HepG2 (cell line): ENCODE measurements around the gene SPRTN. TPM values are rescaled to one million over a fixed set of nuclear protein-coding genes. Genes with fewer than 3 reads are reported as not detected.

Experiments
- ATAC-seq: fragments of 200-7000 bp; cut with Tn5 transposase; 3 replicates; pipeline ENCODE4 v1.9.1; 2020; ENCODE audit warnings: mild to moderate bottlenecking, moderate library complexity
- BruUV-seq: library from RNA; stranded (reverse); fragments of 400-500 nt; replicated peaks from 2 replicates; lab custom pipeline; 2021; lab: Mats Ljungman, UMichigan
- CTCF ChIA-PET: fragments of 300-600 bp; formaldehyde crosslinking; extraction: SDS; loops from one replicate; lab custom pipeline; 2021; ENCODE audit warnings: low total read pairs, inconsistent platforms, low intra/inter-chr PET ratio; lab: Yijun Ruan, JAX
- POLR2A ChIA-PET: fragments of 350-600 bp; sonication (Branson Sonifier 250); formaldehyde crosslinking; loops from one replicate; lab custom pipeline; 2020; ENCODE audit warnings: antibody characterized with exemption, inconsistent platforms; lab: Yijun Ruan, JAX
- DNase-seq: peaks from one replicate; pipeline ENCODE4 v3.0.0-alpha.2; 2015; ENCODE audit warnings: low spot score
- FAIRE-seq: peaks from 3 replicates; lab custom pipeline; 2011; peaks lifted over from hg19 to GRCh38; lab: Jason Lieb, UNC
- H2AFZ ChIP-seq: one replicate; pipeline ENCODE4 v1.6.1; 2011; ENCODE audit warnings: low read length, inconsistent platforms
- H3K27ac ChIP-seq: fragments of 300-600 bp; 3 replicates; pipeline ENCODE4 v1.8.0; 2011; ENCODE audit warnings: mixed run types, mild to moderate bottlenecking, mixed read lengths, low read length, inconsistent platforms; ENCODE audit not compliant: insufficient read depth; ENCODE audit errors: extremely low read length
- H3K27me3 ChIP-seq, 2 experiments: fragments of 200-600 bp in 1 of 2; 2 replicates in 1 of 2; 3 replicates in 1 of 2; pipeline versions ENCODE4 v1.6.0 to v1.8.0; 2011; ENCODE audit warnings: low read length in 2 of 2, mild to moderate bottlenecking in 2 of 2, moderate library complexity in 2 of 2, inconsistent platforms in 1 of 2; ENCODE audit not compliant: insufficient read depth in 2 of 2, control insufficient read depth in 1 of 2
- H3K36me3 ChIP-seq, 2 experiments: fragments of 200-600 bp in 1 of 2; replicated peaks in 1 of 2; 2 replicates in 1 of 2; 3 replicates in 1 of 2; pipeline versions ENCODE4 v1.5.1 to v1.8.0; 2011; ENCODE audit warnings: low read length in 2 of 2, inconsistent platforms in 1 of 2; ENCODE audit not compliant: insufficient read depth in 2 of 2, control insufficient read depth in 1 of 2
- H3K4me1 ChIP-seq: 2 replicates; pipeline ENCODE4 v1.5.1; 2012; ENCODE audit warnings: low read length, inconsistent platforms; ENCODE audit not compliant: insufficient read depth
- H3K4me2 ChIP-seq: 2 replicates; pipeline ENCODE4 v1.6.0; 2011; ENCODE audit warnings: low read depth, low read length, inconsistent platforms
- H3K4me3 ChIP-seq, 3 experiments: fragments of 200-600 bp in 1 of 3; sonication (generic), shearing (Covaris generic) in 1 of 3; replicated peaks in 1 of 3; 2 replicates each; pipeline ENCODE4 v1.5.1; 2011 to 2016; ENCODE audit warnings: low read length in 3 of 3, inconsistent platforms in 2 of 3, low read depth in 2 of 3, mild to moderate bottlenecking in 2 of 3, control low read depth in 1 of 3, mixed read lengths in 1 of 3; ENCODE audit not compliant: insufficient read depth in 1 of 3
- H3K79me2 ChIP-seq: one replicate; pipeline ENCODE4 v1.6.1; 2011; ENCODE audit warnings: low read length, inconsistent platforms; ENCODE audit not compliant: insufficient read depth
- H3K9ac ChIP-seq: 2 replicates; pipeline ENCODE4 v1.6.0; 2011; ENCODE audit warnings: mild to moderate bottlenecking, low read depth, low read length, inconsistent platforms; ENCODE audit not compliant: insufficient read depth
- H3K9me3 ChIP-seq: 2 replicates; pipeline ENCODE4 v1.5.1; 2012; ENCODE audit warnings: mild to moderate bottlenecking, low read length
- H4K20me1 ChIP-seq: 2 replicates; pipeline ENCODE4 v1.6.0; 2011; ENCODE audit warnings: inconsistent platforms, mild to moderate bottlenecking, low read length, moderate library complexity; ENCODE audit not compliant: insufficient read depth
- CBX5 ChIP-seq: sonication (generic); formaldehyde crosslinking; IDR thresholded peaks from 2 replicates; pipeline ENCODE4 v1.4.0; 2020; ENCODE audit warnings: missing genetic modification reagents, borderline replicate concordance
- HNRNPK ChIP-seq: fragments of 200-400 bp; formaldehyde crosslinking; IDR thresholded peaks from 2 replicates; pipeline ENCODE4 v1.6.1; 2018; ENCODE audit warnings: low read length, low read depth, moderate library complexity, mild to moderate bottlenecking; ENCODE audit not compliant: poor library complexity, severe bottlenecking
- MTERF4 ChIP-seq: sonication (generic); formaldehyde crosslinking; IDR thresholded peaks from 2 replicates; pipeline ENCODE4 v1.8.0; 2023; ENCODE audit warnings: mild to moderate bottlenecking, missing genetic modification reagents
- NONO ChIP-seq, 2 experiments: fragments of 450-650 bp in 1 of 2; sonication (generic) in 1 of 2; formaldehyde crosslinking in 1 of 2; IDR thresholded peaks in 1 of 2; conservative IDR thresholded peaks in 1 of 2; 2 replicates each; pipeline versions ENCODE4 v1.6.1 to v1.8.0; 2017 to 2022; ENCODE audit warnings: mild to moderate bottlenecking in 1 of 2, missing genetic modification reagents in 1 of 2, moderate library complexity in 1 of 2
- PTBP1 ChIP-seq: fragments of 200-400 bp; formaldehyde crosslinking; IDR thresholded peaks from 2 replicates; pipeline ENCODE4 v1.6.1; 2018; ENCODE audit warnings: low read length, low read depth; ENCODE audit not compliant: poor library complexity, severe bottlenecking
- RFXANK ChIP-seq: IDR thresholded peaks from 2 replicates; pipeline ENCODE4 v1.6.1; 2016
- SPEN ChIP-seq: sonication (generic); formaldehyde crosslinking; IDR thresholded peaks from 2 replicates; pipeline ENCODE4 v1.5.1; 2020; ENCODE audit warnings: low read depth, mild to moderate bottlenecking, missing genetic modification reagents
- ZFP62 ChIP-seq: sonication (generic); formaldehyde crosslinking; IDR thresholded peaks from 2 replicates; pipeline ENCODE4 v1.4.0; 2020; ENCODE audit warnings: missing genetic modification reagents
- ZMYM2 ChIP-seq: sonication (generic); formaldehyde crosslinking; IDR thresholded peaks from 2 replicates; pipeline ENCODE4 v1.8.0; 2022; ENCODE audit warnings: mild to moderate bottlenecking, missing genetic modification reagents
- ZNF121 ChIP-seq: sonication (generic); formaldehyde crosslinking; IDR thresholded peaks from 2 replicates; pipeline ENCODE4 v1.5.0; 2020; ENCODE audit warnings: mild to moderate bottlenecking, missing genetic modification reagents
- ZNF224 ChIP-seq: sonication (generic); formaldehyde crosslinking; IDR thresholded peaks from 2 replicates; pipeline ENCODE4 v1.5.0; 2020; ENCODE audit warnings: mild to moderate bottlenecking, missing genetic modification reagents
- ZNF607 ChIP-seq: sonication (generic); formaldehyde crosslinking; IDR thresholded peaks from 2 replicates; pipeline ENCODE4 v1.5.1; 2020; ENCODE audit warnings: missing genetic modification reagents, mild to moderate bottlenecking, borderline replicate concordance
- ZNF781 ChIP-seq: sonication (generic); formaldehyde crosslinking; IDR thresholded peaks from 2 replicates; pipeline ENCODE4 v1.5.1; 2020; ENCODE audit warnings: borderline replicate concordance, mild to moderate bottlenecking, missing genetic modification reagents; ENCODE audit errors: not compliant biosample characterization
- ZSCAN9 ChIP-seq: IDR thresholded peaks from 2 replicates; pipeline ENCODE4 v1.6.1; 2016; ENCODE audit warnings: borderline replicate concordance
- WGBS: methylation state at CpG from one replicate; pipeline ENCODE4 v1.1.6; 2017; ENCODE audit warnings: low lambda C conversion rate; 5-methylcytosine and 5-hydroxymethylcytosine counted together
- in situ Hi-C: cut with HindIII; loops from 2 replicates; pipeline ENCODE4 v1.10.0; 2017; ENCODE audit warnings: low pct_unique_long_range_greater_than_20kb; ENCODE audit not compliant: extremely low pct_ligation_motif_present
- intact Hi-C: fragments of 100-400 bp; cut with micrococcal nuclease; formaldehyde crosslinking; loops from one replicate; pipeline ENCODE4 v1.10.0; 2022; ENCODE audit not compliant: unreplicated experiment
- polyA plus RNA-seq, 8 experiments: library from polyadenylated mRNA; depleted of rRNA in 3 of 8; stranded (reverse) in 7 of 8; unstranded in 1 of 8; fragments of >200 nt; fragmentation: Illumina TruSeq in 4 of 8; extraction: Trizol in 4 of 8; gene quantifications; 2 replicates each; pipeline versions ENCODE4 v1.2.1 to v1.2.3, GENCODE V29; 2011 to 2016; ENCODE audit warnings: low read depth in 4 of 8, missing spikeins in 1 of 8, mixed read lengths in 1 of 8; ENCODE audit not compliant: insufficient read depth in 1 of 8
- total RNA-seq, 5 experiments: library from RNA; depleted of rRNA; stranded (reverse); fragments of >200 nt; fragmentation: Illumina TruSeq; extraction: Trizol; gene quantifications; 2 replicates each; pipeline ENCODE4 v1.2.3, GENCODE V29; 2016; ENCODE audit warnings: low read depth in 1 of 5
- TF ChIP-seq, protein P1 (sequence below): fragments of 450-650 bp; IDR thresholded peaks from 2 replicates; pipeline ENCODE4 v1.6.1; 2017; ENCODE audit warnings: mild to moderate bottlenecking
- TF ChIP-seq, protein P2 (sequence below): fragments of 450-650 bp; IDR thresholded peaks from 2 replicates; pipeline ENCODE4 v1.6.1; 2017
- TF ChIP-seq, protein P3 (sequence below): sonication (generic); formaldehyde crosslinking; IDR thresholded peaks from 2 replicates; pipeline ENCODE4 v1.8.1; 2022; ENCODE audit warnings: mild to moderate bottlenecking, missing genetic modification reagents

The SPRTN gene
- total and polyA plus RNA-seq, 2 of the 13 experiments (the other 11 are each of a cell fraction or from before 2014, with no cell fraction given): 4.2 to 15.2 TPM

- peak; percentile 33 for ATAC-seq
- WGBS: 3% methylated on average over 18 of the region's 21 CpGs
- peaks cover 75% of the 10 kb centered on the region for H3K79me2 ChIP-seq
- intact Hi-C loops: loop anchor here (1.0 to 5.0 kb wide), 2 partner anchors 94 to 192 kb away; partner anchors contain the start of genes GNPAT and TSNAX
- no peaks in the 10 kb centered on the region for H3K9me3 ChIP-seq
- peak overlapping the region; percentile 88 to 93 (median 91) for H3K4me3 ChIP-seq
- peak overlapping the region; percentile 87 for H3K9ac ChIP-seq
- H3K27me3 ChIP-seq: no peaks in the 10 kb centered on the region; a peak in 1 of 5 replicates
- H3K4me1 ChIP-seq: peaks cover 43% of the 10 kb centered on the region
- H3K27ac ChIP-seq: peak overlapping the region; percentile 89
- in situ Hi-C loops: no loop called here
- ChIA-PET CTCF (no interaction called here), POLR2A (no interaction called here)
- H2AFZ ChIP-seq: no peak overlapping the region
- no peaks in the 10 kb centered on the region for H3K36me3 ChIP-seq
- peaks cover 10% of the 10 kb centered on the region; the same call in 1 of the 2 replicates for H4K20me1 ChIP-seq
- FAIRE-seq: no peak
- DNase-seq: peak; percentile 29
- no TSS peak for BruUV-seq
- peak overlapping the region; percentile 97 for H3K4me2 ChIP-seq
- TF ChIP-seq NONO (IDR thresholded peaks at IDR 0.05): no peak
- TF ChIP-seq NONO (CRISPR knock-in tag; conservative IDR thresholded peaks at IDR 0.05): peak; percentile 39; the same call in 1 of the 2 replicates
- TF ChIP-seq ZMYM2: no peak
- 0 out of 2 replicates have a peak, but pooled peaks have one; percentile 16 for TF ChIP-seq ZNF121 (CRISPR knock-in tag)
- TF ChIP-seq MTERF4 (CRISPR knock-in tag): no peak
- TF ChIP-seq ZFP62 (CRISPR knock-in tag): no peak
- TF ChIP-seq PTBP1: no peak
- TF ChIP-seq CBX5: no peak
- no peak for TF ChIP-seq RFXANK
- TF ChIP-seq, protein P1, sequence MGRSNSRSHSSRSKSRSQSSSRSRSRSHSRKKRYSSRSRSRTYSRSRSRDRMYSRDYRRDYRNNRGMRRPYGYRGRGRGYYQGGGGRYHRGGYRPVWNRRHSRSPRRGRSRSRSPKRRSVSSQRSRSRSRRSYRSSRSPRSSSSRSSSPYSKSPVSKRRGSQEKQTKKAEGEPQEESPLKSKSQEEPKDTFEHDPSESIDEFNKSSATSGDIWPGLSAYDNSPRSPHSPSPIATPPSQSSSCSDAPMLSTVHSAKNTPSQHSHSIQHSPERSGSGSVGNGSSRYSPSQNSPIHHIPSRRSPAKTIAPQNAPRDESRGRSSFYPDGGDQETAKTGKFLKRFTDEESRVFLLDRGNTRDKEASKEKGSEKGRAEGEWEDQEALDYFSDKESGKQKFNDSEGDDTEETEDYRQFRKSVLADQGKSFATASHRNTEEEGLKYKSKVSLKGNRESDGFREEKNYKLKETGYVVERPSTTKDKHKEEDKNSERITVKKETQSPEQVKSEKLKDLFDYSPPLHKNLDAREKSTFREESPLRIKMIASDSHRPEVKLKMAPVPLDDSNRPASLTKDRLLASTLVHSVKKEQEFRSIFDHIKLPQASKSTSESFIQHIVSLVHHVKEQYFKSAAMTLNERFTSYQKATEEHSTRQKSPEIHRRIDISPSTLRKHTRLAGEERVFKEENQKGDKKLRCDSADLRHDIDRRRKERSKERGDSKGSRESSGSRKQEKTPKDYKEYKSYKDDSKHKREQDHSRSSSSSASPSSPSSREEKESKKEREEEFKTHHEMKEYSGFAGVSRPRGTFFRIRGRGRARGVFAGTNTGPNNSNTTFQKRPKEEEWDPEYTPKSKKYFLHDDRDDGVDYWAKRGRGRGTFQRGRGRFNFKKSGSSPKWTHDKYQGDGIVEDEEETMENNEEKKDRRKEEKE: no peak
- TF ChIP-seq, protein P2, sequence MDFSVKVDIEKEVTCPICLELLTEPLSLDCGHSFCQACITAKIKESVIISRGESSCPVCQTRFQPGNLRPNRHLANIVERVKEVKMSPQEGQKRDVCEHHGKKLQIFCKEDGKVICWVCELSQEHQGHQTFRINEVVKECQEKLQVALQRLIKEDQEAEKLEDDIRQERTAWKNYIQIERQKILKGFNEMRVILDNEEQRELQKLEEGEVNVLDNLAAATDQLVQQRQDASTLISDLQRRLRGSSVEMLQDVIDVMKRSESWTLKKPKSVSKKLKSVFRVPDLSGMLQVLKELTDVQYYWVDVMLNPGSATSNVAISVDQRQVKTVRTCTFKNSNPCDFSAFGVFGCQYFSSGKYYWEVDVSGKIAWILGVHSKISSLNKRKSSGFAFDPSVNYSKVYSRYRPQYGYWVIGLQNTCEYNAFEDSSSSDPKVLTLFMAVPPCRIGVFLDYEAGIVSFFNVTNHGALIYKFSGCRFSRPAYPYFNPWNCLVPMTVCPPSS: no peak
- TF ChIP-seq, protein P3, sequence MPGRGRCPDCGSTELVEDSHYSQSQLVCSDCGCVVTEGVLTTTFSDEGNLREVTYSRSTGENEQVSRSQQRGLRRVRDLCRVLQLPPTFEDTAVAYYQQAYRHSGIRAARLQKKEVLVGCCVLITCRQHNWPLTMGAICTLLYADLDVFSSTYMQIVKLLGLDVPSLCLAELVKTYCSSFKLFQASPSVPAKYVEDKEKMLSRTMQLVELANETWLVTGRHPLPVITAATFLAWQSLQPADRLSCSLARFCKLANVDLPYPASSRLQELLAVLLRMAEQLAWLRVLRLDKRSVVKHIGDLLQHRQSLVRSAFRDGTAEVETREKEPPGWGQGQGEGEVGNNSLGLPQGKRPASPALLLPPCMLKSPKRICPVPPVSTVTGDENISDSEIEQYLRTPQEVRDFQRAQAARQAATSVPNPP (CRISPR knock-in tag): no peak
- TF ChIP-seq ZNF781: no peak
- TF ChIP-seq ZSCAN9: no peak
- TF ChIP-seq SPEN: peak; percentile 21; the same call in 1 of the 2 replicates
- TF ChIP-seq ZNF224 (CRISPR knock-in tag): no peak
- TF ChIP-seq ZNF607 (CRISPR knock-in tag): no peak
- TF ChIP-seq HNRNPK: no peak
Measured at GRCh38 chr1:231335663-231336602, 2.2 kb upstream of the SPRTN start.
